ENCODE results near the gene PANK4.
"Not testable (repeated sequence)": the region's sequence is repeated elsewhere in the genome, so short reads cannot be mapped to it uniquely, and the experiment has no call there.

Gene PANK4

GRCh38 chr1:2558861-2559260 is 32.5 kb upstream of the PANK4 start:
- DNase-seq (ENCODE audit: low spot score), result no peak

GRCh38 chr1:2558420-2558819 is 32.0 kb upstream of the PANK4 start:
- DNase-seq (ENCODE audit: low spot score), result no peak

GRCh38 chr1:2557482-2558400 is 31.3 kb upstream of the PANK4 start:
- no peak for DNase-seq (ENCODE audit: low spot score)

- DNase-seq (ENCODE audit: low spot score), result no peak
Measured at GRCh38 chr1:2556678-2557481, 30.5 kb upstream of the PANK4 start.

GRCh38 chr1:2556277-2556677 is 29.9 kb upstream of the PANK4 start, which contains the start of gene TNFRSF14:
TSS of gene TNFRSF14 (plus strand) at chr1:2556371. CDS start at chr1:2556665, 294 bp downstream.
- DNase-seq (ENCODE audit: low spot score), result no peak

GRCh38 chr1:2555634-2556276 is 29.4 kb upstream of the PANK4 start:
- DNase-seq (ENCODE audit: low spot score), result no peak

- DNase-seq (ENCODE audit: low spot score), result no peak
Measured at GRCh38 chr1:2554621-2555387, 28.4 kb upstream of the PANK4 start.

GRCh38 chr1:2553871-2554620 is 27.6 kb upstream of the PANK4 start:
- DNase-seq (ENCODE audit: low spot score), result no peak

GRCh38 chr1:2553076-2553475 is 26.7 kb upstream of the PANK4 start:
- DNase-seq (ENCODE audit: low spot score), result not testable (repeated sequence)

- DNase-seq (ENCODE audit: low spot score), result no peak
Measured at GRCh38 chr1:2552189-2552588, 25.8 kb upstream of the PANK4 start.

GRCh38 chr1:2551544-2551943 is 25.1 kb upstream of the PANK4 start:
- not testable (repeated sequence) for DNase-seq (ENCODE audit: low spot score)

- not testable (repeated sequence) for DNase-seq (ENCODE audit: low spot score)
Measured at GRCh38 chr1:2550309-2550861, 24.0 kb upstream of the PANK4 start.

- DNase-seq (ENCODE audit: low spot score), result not testable (repeated sequence)
Measured at GRCh38 chr1:2549367-2550029, 23.1 kb upstream of the PANK4 start.

GRCh38 chr1:2548068-2548589 is 21.7 kb upstream of the PANK4 start:
- peak; percentile 87 for DNase-seq (ENCODE audit: low spot score)

- no peak for DNase-seq (ENCODE audit: low spot score)
Measured at GRCh38 chr1:2547210-2548067, 21.0 kb upstream of the PANK4 start.

GRCh38 chr1:2546515-2547209 is 20.3 kb upstream of the PANK4 start:
- peak; percentile 93 for DNase-seq (ENCODE audit: low spot score)

GRCh38 chr1:2545754-2546514 is 19.5 kb upstream of the PANK4 start:
- DNase-seq (ENCODE audit: low spot score), result peak; percentile 87
